Measurements from ENCODE around the gene PRG3.

The PRG3 gene

DNA sequence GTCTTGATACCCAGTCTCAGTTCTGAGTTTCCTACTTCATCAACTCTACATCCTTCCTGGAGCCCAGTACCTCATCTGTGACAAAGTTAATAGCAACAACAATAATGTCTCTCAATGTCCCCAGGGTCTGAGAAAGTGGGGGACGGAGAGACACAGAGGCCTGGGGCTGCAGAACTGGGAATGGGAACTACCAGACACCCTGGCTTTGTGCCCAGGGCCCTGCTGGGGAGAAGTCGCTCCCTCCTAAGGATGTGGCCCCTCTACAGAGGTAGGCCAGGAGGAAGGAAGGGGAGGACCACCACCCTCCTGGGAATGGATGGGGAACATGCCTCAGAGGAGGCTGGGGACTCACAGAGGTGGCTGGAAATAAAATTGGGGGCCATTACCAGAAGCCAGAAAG, 5.5 kb downstream of the PRG3 start:
- H3K27ac ChIP-seq (ENCODE audit: insufficient read depth, low read length, poor library complexity, severe bottlenecking), result no peak overlapping the region
- DNase-seq, result no peak
- H3K4me1 ChIP-seq (ENCODE audit: control insufficient read depth, insufficient read depth, low read length, poor library complexity, severe bottlenecking), result no peaks in the 10 kb centered on the region
- H3K36me3 ChIP-seq (ENCODE audit: control insufficient read depth, insufficient read depth, low read length), result no peaks in the 10 kb centered on the region
- H3K27me3 ChIP-seq (replicated peaks; ENCODE audit: control insufficient read depth, insufficient read depth, low read length, poor library complexity, severe bottlenecking), result no peaks in the 10 kb centered on the region
- H3K9me3 ChIP-seq (ENCODE audit: control insufficient read depth, low read length), result no peaks in the 10 kb centered on the region
- no peak overlapping the region for H3K4me3 ChIP-seq (ENCODE audit: insufficient read depth, low read depth, low read length, poor library complexity, severe bottlenecking)

DNA sequence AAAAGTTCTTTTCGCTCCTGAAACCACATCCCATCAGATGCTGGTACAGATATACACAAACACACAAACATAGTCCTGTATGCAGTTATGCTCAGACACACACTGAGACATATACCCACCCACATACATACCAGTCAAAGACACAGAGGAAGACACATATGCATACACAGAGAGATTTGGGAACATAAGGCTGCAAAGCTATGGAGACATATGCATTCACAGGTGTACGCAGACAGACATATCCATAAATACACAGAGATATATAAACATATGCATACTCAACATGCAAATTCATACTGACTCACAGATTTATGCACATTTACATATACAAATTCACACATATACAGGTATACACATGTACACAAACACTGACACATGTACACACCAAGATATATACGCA, 6.0 kb downstream of the PRG3 start:
- no peaks in the 10 kb centered on the region for H3K27me3 ChIP-seq (replicated peaks; ENCODE audit: control insufficient read depth, insufficient read depth, low read length, poor library complexity, severe bottlenecking)
- H3K36me3 ChIP-seq (ENCODE audit: control insufficient read depth, insufficient read depth, low read length), result no peaks in the 10 kb centered on the region
- no peak overlapping the region for H3K4me3 ChIP-seq (ENCODE audit: insufficient read depth, low read depth, low read length, poor library complexity, severe bottlenecking)
- H3K27ac ChIP-seq (ENCODE audit: insufficient read depth, low read length, poor library complexity, severe bottlenecking), result no peak overlapping the region
- no peaks in the 10 kb centered on the region for H3K4me1 ChIP-seq (ENCODE audit: control insufficient read depth, insufficient read depth, low read length, poor library complexity, severe bottlenecking)
- H3K9me3 ChIP-seq (ENCODE audit: control insufficient read depth, low read length), result no peaks in the 10 kb centered on the region
- no peak for DNase-seq

DNA sequence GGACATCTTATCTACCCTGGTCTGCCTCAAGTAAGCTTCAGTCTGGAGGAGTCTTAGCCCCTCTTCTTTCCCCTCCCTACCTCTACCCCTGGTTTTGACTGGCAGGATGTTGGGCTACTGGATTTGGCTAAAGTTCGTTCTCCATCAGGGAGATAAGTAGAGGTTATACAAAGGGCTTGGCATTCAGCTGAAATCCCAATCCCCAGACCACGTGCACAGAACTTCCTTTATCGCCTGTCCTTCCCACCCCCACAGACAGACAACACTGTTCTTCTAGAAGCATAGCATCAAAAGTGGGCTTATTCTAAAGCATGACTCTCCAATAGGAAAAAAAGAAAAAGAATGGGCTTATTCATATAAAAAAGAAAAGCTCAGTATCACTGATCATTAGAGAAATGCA, 7.8 kb downstream of the PRG3 start:
- Histone ChIP-seq H3K4me1 (ENCODE audit: control insufficient read depth, insufficient read depth, low read length, poor library complexity, severe bottlenecking) (no peaks in the 10 kb centered on the region), H3K27ac (ENCODE audit: insufficient read depth, low read length, poor library complexity, severe bottlenecking) (no peak overlapping the region), H3K36me3 (ENCODE audit: control insufficient read depth, insufficient read depth, low read length) (no peaks in the 10 kb centered on the region), H3K4me3 (ENCODE audit: insufficient read depth, low read depth, low read length, poor library complexity, severe bottlenecking) (no peak overlapping the region), H3K9me3 (ENCODE audit: control insufficient read depth, low read length) (no peaks in the 10 kb centered on the region), H3K27me3 (replicated peaks; ENCODE audit: control insufficient read depth, insufficient read depth, low read length, poor library complexity, severe bottlenecking) (no peaks in the 10 kb centered on the region)
- no peak for DNase-seq

GRCh38 chr11:57370941-57371340, 10.0 kb downstream of the PRG3 start:
- H3K27ac ChIP-seq (ENCODE audit: insufficient read depth, low read length, poor library complexity, severe bottlenecking), result no peak overlapping the region
- no peak overlapping the region for H3K4me3 ChIP-seq (ENCODE audit: insufficient read depth, low read depth, low read length, poor library complexity, severe bottlenecking)
- H3K27me3 ChIP-seq (replicated peaks; ENCODE audit: control insufficient read depth, insufficient read depth, low read length, poor library complexity, severe bottlenecking), result no peaks in the 10 kb centered on the region
- H3K36me3 ChIP-seq (ENCODE audit: control insufficient read depth, insufficient read depth, low read length), result no peaks in the 10 kb centered on the region
- DNase-seq, result no peak
- H3K9me3 ChIP-seq (ENCODE audit: control insufficient read depth, low read length), result no peaks in the 10 kb centered on the region
- H3K4me1 ChIP-seq (ENCODE audit: control insufficient read depth, insufficient read depth, low read length, poor library complexity, severe bottlenecking), result no peaks in the 10 kb centered on the region

DNA sequence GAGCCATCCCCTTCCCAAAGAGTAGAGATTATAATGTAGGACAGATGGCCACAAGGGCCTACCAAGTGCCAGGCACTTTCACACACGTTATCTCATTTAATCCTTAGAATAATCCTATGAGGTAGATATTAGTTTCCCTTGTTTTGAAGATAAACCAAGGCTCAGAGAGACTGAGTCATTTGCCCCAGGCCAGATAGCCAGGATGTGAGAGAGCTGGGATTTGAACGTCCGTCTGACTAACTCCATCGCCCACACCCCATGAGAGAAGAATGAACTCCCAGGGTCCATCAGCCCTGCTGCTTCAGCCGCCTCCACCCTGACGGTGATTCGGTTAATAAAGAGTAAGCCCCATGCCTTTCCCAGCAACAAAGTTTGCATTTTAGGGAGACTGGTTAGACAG, 10.7 kb downstream of the PRG3 start:
- Histone ChIP-seq H3K9me3 (ENCODE audit: control insufficient read depth, low read length) (no peaks in the 10 kb centered on the region), H3K27ac (ENCODE audit: insufficient read depth, low read length, poor library complexity, severe bottlenecking) (no peak overlapping the region), H3K4me1 (ENCODE audit: control insufficient read depth, insufficient read depth, low read length, poor library complexity, severe bottlenecking) (no peaks in the 10 kb centered on the region), H3K4me3 (ENCODE audit: insufficient read depth, low read depth, low read length, poor library complexity, severe bottlenecking) (no peak overlapping the region), H3K27me3 (replicated peaks; ENCODE audit: control insufficient read depth, insufficient read depth, low read length, poor library complexity, severe bottlenecking) (no peaks in the 10 kb centered on the region), H3K36me3 (ENCODE audit: control insufficient read depth, insufficient read depth, low read length) (no peaks in the 10 kb centered on the region)
- DNase-seq, result no peak

GRCh38 chr11:57368845-57369232, 12.1 kb downstream of the PRG3 start:
- H3K27ac ChIP-seq (ENCODE audit: insufficient read depth, low read length, poor library complexity, severe bottlenecking), result no peak overlapping the region
- no peak overlapping the region for H3K4me3 ChIP-seq (ENCODE audit: insufficient read depth, low read depth, low read length, poor library complexity, severe bottlenecking)
- no peak for DNase-seq
- H3K4me1 ChIP-seq (ENCODE audit: control insufficient read depth, insufficient read depth, low read length, poor library complexity, severe bottlenecking), result no peaks in the 10 kb centered on the region
- H3K27me3 ChIP-seq (replicated peaks; ENCODE audit: control insufficient read depth, insufficient read depth, low read length, poor library complexity, severe bottlenecking), result no peaks in the 10 kb centered on the region
- H3K36me3 ChIP-seq (ENCODE audit: control insufficient read depth, insufficient read depth, low read length), result no peaks in the 10 kb centered on the region
- no peaks in the 10 kb centered on the region for H3K9me3 ChIP-seq (ENCODE audit: control insufficient read depth, low read length)

DNA sequence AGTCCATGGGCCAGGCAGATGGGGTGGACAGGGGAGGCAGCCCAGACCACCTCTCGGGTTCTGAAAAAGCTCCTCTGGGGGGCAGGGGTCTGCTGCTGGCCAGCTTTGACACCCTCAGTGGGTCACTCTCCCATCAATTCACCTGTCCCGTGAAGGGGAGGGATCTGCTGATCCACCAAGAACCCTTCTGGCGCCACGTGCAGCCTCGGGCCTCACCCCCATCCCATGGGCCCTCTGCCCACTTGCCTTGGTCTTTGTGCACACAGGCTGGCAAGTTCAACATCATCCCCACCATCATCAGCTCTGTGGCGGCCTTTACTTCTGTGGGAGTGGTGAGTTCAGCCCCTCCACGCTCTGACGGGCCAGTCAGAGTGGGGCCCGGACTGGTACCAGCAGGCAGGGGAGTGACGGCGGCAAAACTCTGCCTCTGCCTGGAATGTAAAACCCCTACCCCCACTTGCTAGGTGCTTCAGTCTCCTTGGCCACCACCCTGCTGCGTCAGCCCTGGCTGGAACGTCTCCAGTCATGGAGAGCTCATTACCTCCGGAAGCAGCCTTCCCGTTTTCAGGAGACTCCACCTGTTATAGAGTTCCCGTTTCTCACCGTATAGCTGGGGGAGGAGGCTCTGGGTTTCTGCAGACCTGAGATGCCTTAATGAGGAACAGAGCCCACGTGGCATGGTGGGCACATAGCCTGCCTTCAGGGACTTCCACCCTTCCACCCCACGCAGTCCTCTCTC, 12.7 kb downstream of the PRG3 start:
- Histone ChIP-seq H3K4me1 (ENCODE audit: control insufficient read depth, insufficient read depth, low read length, poor library complexity, severe bottlenecking) (no peaks in the 10 kb centered on the region), H3K36me3 (ENCODE audit: control insufficient read depth, insufficient read depth, low read length) (no peaks in the 10 kb centered on the region), H3K9me3 (ENCODE audit: control insufficient read depth, low read length) (no peaks in the 10 kb centered on the region), H3K27me3 (replicated peaks; ENCODE audit: control insufficient read depth, insufficient read depth, low read length, poor library complexity, severe bottlenecking) (no peaks in the 10 kb centered on the region), H3K27ac (ENCODE audit: insufficient read depth, low read length, poor library complexity, severe bottlenecking) (no peak overlapping the region), H3K4me3 (ENCODE audit: insufficient read depth, low read depth, low read length, poor library complexity, severe bottlenecking) (no peak overlapping the region)
- DNase-seq, result no peak

GRCh38 chr11:57364851-57365660, 15.9 kb downstream of the PRG3 start:
- Histone ChIP-seq H3K27me3 (replicated peaks; ENCODE audit: control insufficient read depth, insufficient read depth, low read length, poor library complexity, severe bottlenecking) (no peaks in the 10 kb centered on the region), H3K4me3 (ENCODE audit: insufficient read depth, low read depth, low read length, poor library complexity, severe bottlenecking) (no peak overlapping the region), H3K27ac (ENCODE audit: insufficient read depth, low read length, poor library complexity, severe bottlenecking) (no peak overlapping the region), H3K4me1 (ENCODE audit: control insufficient read depth, insufficient read depth, low read length, poor library complexity, severe bottlenecking) (no peaks in the 10 kb centered on the region), H3K9me3 (ENCODE audit: control insufficient read depth, low read length) (no peaks in the 10 kb centered on the region), H3K36me3 (ENCODE audit: control insufficient read depth, insufficient read depth, low read length) (no peaks in the 10 kb centered on the region)
- DNase-seq, result no peak

- no peak for DNase-seq
- no peak overlapping the region for H3K27ac ChIP-seq (ENCODE audit: insufficient read depth, low read length, poor library complexity, severe bottlenecking)
- H3K9me3 ChIP-seq (ENCODE audit: control insufficient read depth, low read length), result no peaks in the 10 kb centered on the region
- no peaks in the 10 kb centered on the region for H3K27me3 ChIP-seq (replicated peaks; ENCODE audit: control insufficient read depth, insufficient read depth, low read length, poor library complexity, severe bottlenecking)
- H3K4me3 ChIP-seq (ENCODE audit: insufficient read depth, low read depth, low read length, poor library complexity, severe bottlenecking), result no peak overlapping the region
- no peaks in the 10 kb centered on the region for H3K36me3 ChIP-seq (ENCODE audit: control insufficient read depth, insufficient read depth, low read length)
- no peaks in the 10 kb centered on the region for H3K4me1 ChIP-seq (ENCODE audit: control insufficient read depth, insufficient read depth, low read length, poor library complexity, severe bottlenecking)
Observed at GRCh38 chr11:57363131-57364080, 17.5 kb downstream of the PRG3 start.

Measured in effector memory CD4-positive, alpha-beta T cell (primary cell).